GM19397 (cell line): ENCODE results near the gene CTIF.

ENCODE experiments used
- ATAC-seq: cut with Tn5 transposase; IDR thresholded peaks from one replicate; pipeline ENCODE4 v1.9.1; 2021; ENCODE audit warnings: mild to moderate bottlenecking, moderate library complexity; ENCODE audit not compliant: unreplicated experiment

The CTIF gene

GRCh38 chr18:48617844-48618497, 79.1 kb downstream of the CTIF start:
- ATAC-seq, result no peak

- no peak for ATAC-seq
These were observed 80.2 kb downstream of the CTIF start for GRCh38 chr18:48619016-48619415.

- no peak for ATAC-seq
These were observed 80.7 kb downstream of the CTIF start for GRCh38 chr18:48619501-48619900.

GRCh38 chr18:48620071-48620470, 81.2 kb downstream of the CTIF start:
- ATAC-seq, result no peak

GRCh38 chr18:48621240-48621639, 82.4 kb downstream of the CTIF start:
- ATAC-seq, result no peak

GRCh38 chr18:48621815-48622555, 83.2 kb downstream of the CTIF start:
- no peak for ATAC-seq

- no peak for ATAC-seq
These were observed 84.1 kb downstream of the CTIF start for GRCh38 chr18:48622911-48623431.

- no peak for ATAC-seq
These were observed 84.8 kb downstream of the CTIF start for GRCh38 chr18:48623468-48624235.

- no peak for ATAC-seq
These were observed 86.0 kb downstream of the CTIF start for GRCh38 chr18:48624856-48625255.

- ATAC-seq, result no peak
These were observed 88.4 kb downstream of the CTIF start for GRCh38 chr18:48627216-48627615.

- no peak for ATAC-seq
These were observed 91.0 kb downstream of the CTIF start for GRCh38 chr18:48629730-48630324.

- no peak for ATAC-seq
These were observed 93.0 kb downstream of the CTIF start for GRCh38 chr18:48631851-48632250.

GRCh38 chr18:48632676-48633257, 93.9 kb downstream of the CTIF start:
- no peak for ATAC-seq

GRCh38 chr18:48634491-48634890, 95.7 kb downstream of the CTIF start:
- ATAC-seq, result no peak

GRCh38 chr18:48634975-48635374, 96.1 kb downstream of the CTIF start:
- no peak for ATAC-seq

GRCh38 chr18:48635806-48636205, 97.0 kb downstream of the CTIF start:
- ATAC-seq, result no peak

- no peak for ATAC-seq
These were observed 97.6 kb downstream of the CTIF start for GRCh38 chr18:48636436-48636835.

- no peak for ATAC-seq
These were observed 98.5 kb downstream of the CTIF start for GRCh38 chr18:48637081-48637990.

- no peak for ATAC-seq
These were observed 99.6 kb downstream of the CTIF start for GRCh38 chr18:48638451-48638850.
